H1 (cell line): ENCODE measurements around the gene ESYT2. TPM values are rescaled to one million over a fixed set of nuclear protein-coding genes. Genes with fewer than 3 reads are reported as not detected.

Experiments
- CTCF ChIA-PET: fragments of 300-600 bp; sonication (Branson Sonifier 250); formaldehyde crosslinking; loops from one replicate; lab custom pipeline; 2021; ENCODE audit not compliant: partially characterized antibody; lab: Charles Lee
- POLR2A ChIA-PET: fragments of 300-600 bp; sonication (Branson Sonifier 250); formaldehyde crosslinking; loops from one replicate; lab custom pipeline; 2021; ENCODE audit warnings: inconsistent platforms; ENCODE audit not compliant: partially characterized antibody; lab: Charles Lee
- DNase-seq, 2 experiments: peaks; one replicate each; pipeline versions ENCODE4 v3.0.0 to v3.0.0-alpha.2; 2010 to 2022; ENCODE audit warnings: low spot score in 2 of 2, low read depth in 1 of 2, mixed read lengths in 1 of 2
- FAIRE-seq: peaks from 2 replicates; lab custom pipeline; 2011; peaks lifted over from hg19 to GRCh38; lab: Jason Lieb, UNC
- H2AFZ ChIP-seq: 2 replicates; pipeline ENCODE4 v1.8.1; 2012; ENCODE audit warnings: low read length, inconsistent platforms
- H2AK5ac ChIP-seq: 2 replicates; pipeline ENCODE4 v1.6.1; 2013; ENCODE audit warnings: low read depth, low read length
- H2BK120ac ChIP-seq: replicated peaks from 2 replicates; pipeline ENCODE3; 2013; ENCODE audit warnings: low read depth, low read length, inconsistent platforms
- H2BK12ac ChIP-seq: 2 replicates; pipeline ENCODE4 v1.6.1; 2013; ENCODE audit warnings: low read depth, low read length
- H2BK15ac ChIP-seq: 2 replicates; pipeline ENCODE4 v1.6.1; 2013; ENCODE audit warnings: low read length
- H2BK20ac ChIP-seq: 2 replicates; pipeline ENCODE4 v1.6.1; 2013; ENCODE audit warnings: low read length
- H2BK5ac ChIP-seq: 2 replicates; pipeline ENCODE4 v1.6.1; 2013; ENCODE audit warnings: low read depth, low read length
- H3K14ac ChIP-seq: 2 replicates; pipeline ENCODE4 v1.6.1; 2013; ENCODE audit warnings: inconsistent platforms; ENCODE audit not compliant: insufficient read length
- H3K18ac ChIP-seq: 2 replicates; pipeline ENCODE4 v1.6.1; 2013; ENCODE audit warnings: low read length; ENCODE audit errors: extremely low read depth
- H3K23ac ChIP-seq: 2 replicates; pipeline ENCODE4 v1.6.1; 2013; ENCODE audit warnings: inconsistent platforms; ENCODE audit not compliant: insufficient read length
- H3K23me2 ChIP-seq: 2 replicates; pipeline ENCODE4 v1.6.1; 2013; ENCODE audit warnings: low read depth, low read length
- H3K27ac ChIP-seq: 2 replicates; pipeline ENCODE4 v1.6.1; 2011; ENCODE audit warnings: low read depth, low read length, inconsistent platforms
- H3K27me3 ChIP-seq, 4 experiments: replicated peaks in 1 of 4; 1 replicate in 1 of 4; 2 replicates in 3 of 4; pipeline versions ENCODE4 v1.6.1 to v1.8.1; 2011 to 2013; ENCODE audit warnings: low read length in 3 of 4, mild to moderate bottlenecking in 3 of 4, inconsistent platforms in 2 of 4, mixed read lengths in 2 of 4, moderate library complexity in 1 of 4; ENCODE audit not compliant: control insufficient read depth in 3 of 4, insufficient read depth in 3 of 4; ENCODE audit errors: extremely low read depth in 1 of 4
- H3K36me3 ChIP-seq, 4 experiments: 2 replicates each; pipeline versions ENCODE4 v1.6.1 to v1.8.1; 2011 to 2013; ENCODE audit warnings: mild to moderate bottlenecking in 4 of 4, low read length in 3 of 4, moderate library complexity in 2 of 4, control low read depth in 1 of 4, inconsistent platforms in 1 of 4; ENCODE audit not compliant: insufficient read depth in 4 of 4, control insufficient read depth in 2 of 4
- H3K4ac ChIP-seq: replicated peaks from 2 replicates; pipeline ENCODE3; 2013; ENCODE audit warnings: low read length, low read depth, mixed read lengths, inconsistent platforms; ENCODE audit not compliant: insufficient read length
- H3K4me1 ChIP-seq, 4 experiments: replicated peaks in 1 of 4; 1 replicate in 1 of 4; 2 replicates in 3 of 4; pipeline versions ENCODE4 v1.6.1 to v1.8.1; 2011 to 2013; ENCODE audit warnings: low read length in 3 of 4, inconsistent platforms in 2 of 4, mixed read lengths in 1 of 4; ENCODE audit not compliant: insufficient read depth in 4 of 4, control insufficient read depth in 3 of 4
- H3K4me2 ChIP-seq, 2 experiments: 2 replicates each; pipeline versions ENCODE4 v1.6.1 to v1.8.1; 2011 to 2013; ENCODE audit warnings: low read depth in 2 of 2, low read length in 2 of 2, control low read depth in 1 of 2, inconsistent platforms in 1 of 2, mild to moderate bottlenecking in 1 of 2; ENCODE audit not compliant: insufficient read depth in 1 of 2
- H3K4me3 ChIP-seq, 4 experiments: fragments of 200-600, 300-600 bp in 1 of 4; sonication (generic), shearing (Covaris generic), sonication (Bioruptor Twin) in 1 of 4; 2 replicates each; pipeline versions ENCODE4 v1.5.1 to v1.8.1; 2011 to 2016; ENCODE audit warnings: low read length in 4 of 4, low read depth in 3 of 4, control low read depth in 2 of 4, inconsistent platforms in 2 of 4, mild to moderate bottlenecking in 2 of 4, mixed read lengths in 1 of 4, moderate library complexity in 1 of 4; ENCODE audit not compliant: insufficient read depth in 2 of 4; ENCODE audit errors: extremely low read depth in 1 of 4
- H3K56ac ChIP-seq: replicated peaks from 2 replicates; pipeline ENCODE3; 2013; ENCODE audit warnings: low read depth, mild to moderate bottlenecking, mixed read lengths, low read length, inconsistent platforms; ENCODE audit not compliant: insufficient read length
- H3K79me1 ChIP-seq: 2 replicates; pipeline ENCODE4 v1.6.1; 2013; ENCODE audit warnings: low read depth, low read length, control low read depth
- H3K79me2 ChIP-seq, 2 experiments: 2 replicates each; pipeline versions ENCODE4 v1.6.1 to v1.8.1; 2012 to 2013; ENCODE audit warnings: low read length in 2 of 2, mild to moderate bottlenecking in 2 of 2, inconsistent platforms in 1 of 2; ENCODE audit not compliant: insufficient read depth in 2 of 2, control insufficient read depth in 1 of 2
- H3K9ac ChIP-seq, 4 experiments: replicated peaks in 1 of 4; 1 replicate in 1 of 4; 2 replicates in 3 of 4; pipeline versions ENCODE4 v1.6.1 to v1.8.1; 2011 to 2013; ENCODE audit warnings: low read depth in 3 of 4, low read length in 3 of 4, control low read depth in 2 of 4, mild to moderate bottlenecking in 2 of 4, moderate library complexity in 2 of 4, inconsistent platforms in 1 of 4; ENCODE audit errors: extremely low read depth in 1 of 4
- H3K9me3 ChIP-seq, 2 experiments: 2 replicates each; pipeline versions ENCODE4 v1.6.1 to v1.8.1; 2012 to 2013; ENCODE audit warnings: mild to moderate bottlenecking in 2 of 2, moderate library complexity in 2 of 2, control low read depth in 1 of 2, inconsistent platforms in 1 of 2, low read depth in 1 of 2, low read length in 1 of 2, mixed read lengths in 1 of 2; ENCODE audit not compliant: insufficient read depth in 2 of 2
- H4K20me1 ChIP-seq, 2 experiments: replicated peaks in 1 of 2; 2 replicates each; pipeline versions ENCODE3 to v1.8.1; 2011 to 2013; ENCODE audit warnings: inconsistent platforms in 2 of 2, low read length in 2 of 2, mild to moderate bottlenecking in 1 of 2; ENCODE audit not compliant: insufficient read depth in 2 of 2, control insufficient read depth in 1 of 2
- H4K5ac ChIP-seq: 2 replicates; pipeline ENCODE4 v1.6.1; 2013; ENCODE audit warnings: low read length, low read depth, mixed read lengths, inconsistent platforms; ENCODE audit not compliant: insufficient read length
- H4K8ac ChIP-seq: 2 replicates; pipeline ENCODE4 v1.8.0; 2013; ENCODE audit warnings: mild to moderate bottlenecking, moderate library complexity, low read length, inconsistent platforms; ENCODE audit not compliant: insufficient read depth; ENCODE audit errors: extremely low read depth
- H4K91ac ChIP-seq: replicated peaks from 2 replicates; pipeline ENCODE3; 2013; ENCODE audit warnings: low read length, mixed read lengths, inconsistent platforms; ENCODE audit not compliant: insufficient read length
- EP300 ChIP-seq, 2 experiments: IDR thresholded peaks; 1 replicate in 1 of 2; 2 replicates in 1 of 2; pipeline ENCODE4 v1.6.1; 2011 to 2012; ENCODE audit warnings: low read depth in 2 of 2, low read length in 2 of 2, mild to moderate bottlenecking in 2 of 2, borderline replicate concordance in 1 of 2, inconsistent platforms in 1 of 2, moderate library complexity in 1 of 2
- JUND ChIP-seq: IDR thresholded peaks from 2 replicates; pipeline ENCODE4 v1.6.1; 2011; ENCODE audit warnings: mild to moderate bottlenecking, improper control_type of control experiment, low read length
- NRF1 ChIP-seq: IDR thresholded peaks from 2 replicates; pipeline ENCODE4 v1.6.1; 2011; ENCODE audit warnings: mild to moderate bottlenecking, low read depth, low read length, improper control_type of control experiment
- POU5F1 ChIP-seq: IDR thresholded peaks from 2 replicates; pipeline ENCODE4 v1.6.1; 2011; ENCODE audit warnings: low read depth, mild to moderate bottlenecking, low read length, moderate library complexity
- SUZ12 ChIP-seq: fragments of 200-600 bp; sonication (generic); IDR thresholded peaks from 2 replicates; pipeline ENCODE4 v1.6.1; 2012; ENCODE audit warnings: mild to moderate bottlenecking, inconsistent platforms, low read length, moderate library complexity, mixed read lengths
- TBP ChIP-seq: IDR thresholded peaks from 2 replicates; pipeline ENCODE4 v1.6.1; 2011; ENCODE audit warnings: low read depth, low read length, improper control_type of control experiment
- WGBS, 2 experiments: shearing (Covaris generic) in 1 of 2; methylation state at CpG; one replicate each; pipeline versions ENCODE4 v1.1.6 to v1.1.7; 2013 to 2015; ENCODE audit warnings: low lambda C conversion rate in 2 of 2, mixed read lengths in 2 of 2, inconsistent platforms in 1 of 2, low coverage in 1 of 2, missing lambda C conversion rate in 1 of 2; ENCODE audit not compliant: insufficient replicate concordance in 2 of 2, insufficient coverage in 1 of 2, insufficient read length in 1 of 2; ENCODE audit errors: extremely low coverage in 1 of 2, missing lambda C conversion rate in 1 of 2; 5-methylcytosine and 5-hydroxymethylcytosine counted together
- polyA plus RNA-seq, 7 experiments: library from polyadenylated mRNA; depleted of rRNA in 3 of 7; stranded (reverse) in 5 of 7; unstranded in 2 of 7; fragments of >200 nt in 5 of 7; fragments of 200-250 nt in 2 of 7; gene quantifications; 1 replicate in 5 of 7; 2 replicates in 1 of 7; 4 replicates in 1 of 7; pipeline versions ENCODE4 v1.2.1 to v1.2.3, GENCODE V29; 2011 to 2013; ENCODE audit warnings: missing spikeins in 2 of 7, mixed read lengths in 2 of 7
- total RNA-seq: library from RNA; stranded (reverse); fragmentation: NEBNext Ultra II Directional; extraction: Animal tissue kit (Norgen Biotek cat#: 25700); gene quantifications from 2 replicates; pipeline ENCODE4 v1.2.1, GENCODE V29; 2021
- TF ChIP-seq, protein P1 (sequence below): IDR thresholded peaks from 2 replicates; pipeline ENCODE4 v1.6.1; 2012; ENCODE audit warnings: low read length, inconsistent platforms

ESYT2 gene
- total and polyA plus RNA-seq, 2 of the 8 experiments (the other 6 are each of a cell fraction or from before 2014, with no cell fraction given): 27.0 to 37.5 TPM

DNA sequence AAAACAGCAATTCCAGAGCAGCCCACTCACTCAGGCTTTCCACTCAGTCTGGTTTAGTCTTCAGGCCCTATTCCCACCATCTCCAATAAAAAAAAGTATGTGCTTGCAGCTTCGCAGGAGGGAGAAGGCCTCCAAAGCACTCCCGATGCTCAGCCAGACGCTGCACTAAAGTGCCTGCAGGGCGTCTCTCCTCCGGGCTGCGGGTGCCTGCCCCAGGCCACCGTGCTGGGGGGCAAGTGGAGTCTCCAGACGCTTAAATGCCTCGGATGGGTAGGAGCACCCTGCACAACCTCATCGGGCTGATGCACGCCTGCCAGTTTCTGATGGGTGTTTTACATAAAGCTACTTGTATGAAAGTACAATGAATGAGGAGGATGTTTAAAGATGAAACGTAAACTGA lies 93.4 kb downstream of the ESYT2 start:
- Histone ChIP-seq H2BK5ac (no peak overlapping the region), H2BK120ac (no peak overlapping the region), H4K5ac (no peak overlapping the region), H3K4me3 (no peak overlapping the region), H2AFZ (no peak overlapping the region), H3K4ac (no peak overlapping the region), H3K23me2 (no peaks in the 10 kb centered on the region; the same call in 1 of the 2 replicates), H3K27ac (no peak overlapping the region), H3K9me3 (no peaks in the 10 kb centered on the region), H4K20me1 (peaks cover 1% of the 10 kb centered on the region in 2 experiments), H3K56ac (no peak overlapping the region), H2AK5ac (no peak overlapping the region), H3K4me2 (no peak overlapping the region), H2BK20ac (no peak overlapping the region), H3K4me1 (peaks cover 0 to 4% (median 0%) of the 10 kb centered on the region in 4 experiments; a peak in 2 of 7 replicates), H3K79me2 (no peaks in the 10 kb centered on the region), H2BK12ac (no peak overlapping the region), H3K14ac (no peak overlapping the region), H3K9ac (no peak overlapping the region), H3K79me1 (no peaks in the 10 kb centered on the region), H3K18ac (no peak overlapping the region), H3K23ac (no peak overlapping the region), H4K91ac (no peak overlapping the region), H3K36me3 (peaks cover 5 to 28% (median 21%) of the 10 kb centered on the region in 4 experiments), H3K27me3 (no peaks in the 10 kb centered on the region), H4K8ac (no peak overlapping the region; the same call in 1 of the 2 replicates), H2BK15ac (no peak overlapping the region)
- ChIA-PET CTCF (interaction anchor here (0.6 to 1.1 kb wide), 3 partner anchors 26 to 493 kb away, joined by 3 to 6 read pairs (median 5); no protein-coding TSS in a partner anchor), POLR2A (no interaction called here)
- FAIRE-seq (no peak), DNase-seq (peak in 1 of 2 experiments; percentile 31)
- WGBS, 2 experiments: 91% methylated on average over 12 of the region's 12 CpGs; no CpG with 5 or more reads in 1 of the 2 experiments
- no peak for TF ChIP-seq EP300 (IDR thresholded peaks at IDR 0.05; ENCODE audit: borderline replicate concordance in 1 of 2, low read depth in 2 of 2, low read length in 2 of 2)
- no peak for TF ChIP-seq JUND
- TF ChIP-seq NRF1: no peak
- TF ChIP-seq TBP: no peak
- TF ChIP-seq POU5F1: no peak
- TF ChIP-seq, protein P1, sequence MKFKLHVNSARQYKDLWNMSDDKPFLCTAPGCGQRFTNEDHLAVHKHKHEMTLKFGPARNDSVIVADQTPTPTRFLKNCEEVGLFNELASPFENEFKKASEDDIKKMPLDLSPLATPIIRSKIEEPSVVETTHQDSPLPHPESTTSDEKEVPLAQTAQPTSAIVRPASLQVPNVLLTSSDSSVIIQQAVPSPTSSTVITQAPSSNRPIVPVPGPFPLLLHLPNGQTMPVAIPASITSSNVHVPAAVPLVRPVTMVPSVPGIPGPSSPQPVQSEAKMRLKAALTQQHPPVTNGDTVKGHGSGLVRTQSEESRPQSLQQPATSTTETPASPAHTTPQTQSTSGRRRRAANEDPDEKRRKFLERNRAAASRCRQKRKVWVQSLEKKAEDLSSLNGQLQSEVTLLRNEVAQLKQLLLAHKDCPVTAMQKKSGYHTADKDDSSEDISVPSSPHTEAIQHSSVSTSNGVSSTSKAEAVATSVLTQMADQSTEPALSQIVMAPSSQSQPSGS: no peak
- TF ChIP-seq SUZ12: no peak
